ENCODE results near the gene SPDYE3.
"Not testable (repeated sequence)": the region's sequence is repeated elsewhere in the genome, so short reads cannot be mapped to it uniquely, and the experiment has no call there.

The SPDYE3 gene

GRCh38 chr7:100352230-100352781, 44.8 kb downstream of the SPDYE3 start:
- DNase-seq (ENCODE audit: low spot score): not testable (repeated sequence)

GRCh38 chr7:100352984-100353684, 45.6 kb downstream of the SPDYE3 start:
- DNase-seq (ENCODE audit: low spot score): no peak

GRCh38 chr7:100353685-100354330, 46.3 kb downstream of the SPDYE3 start:
- DNase-seq (ENCODE audit: low spot score): no peak

- DNase-seq (ENCODE audit: low spot score): no peak
These were observed 49.0 kb downstream of the SPDYE3 start for GRCh38 chr7:100356416-100357068.

- no peak for DNase-seq (ENCODE audit: low spot score)
These were observed 49.6 kb downstream of the SPDYE3 start for GRCh38 chr7:100357131-100357561.

- DNase-seq (ENCODE audit: low spot score): no peak
These were observed 50.7 kb downstream of the SPDYE3 start, which contains the start of gene PILRB for GRCh38 chr7:100358027-100358856. TSS of gene PILRB (plus strand) at chr7:100358117. CDS start at chr7:100358303, 186 bp downstream.

- no peak for DNase-seq (ENCODE audit: low spot score)
These were observed 51.3 kb downstream of the SPDYE3 start for GRCh38 chr7:100358857-100359212.

- DNase-seq (ENCODE audit: low spot score): no peak
These were observed 52.8 kb downstream of the SPDYE3 start for GRCh38 chr7:100360135-100360854.

DNA sequence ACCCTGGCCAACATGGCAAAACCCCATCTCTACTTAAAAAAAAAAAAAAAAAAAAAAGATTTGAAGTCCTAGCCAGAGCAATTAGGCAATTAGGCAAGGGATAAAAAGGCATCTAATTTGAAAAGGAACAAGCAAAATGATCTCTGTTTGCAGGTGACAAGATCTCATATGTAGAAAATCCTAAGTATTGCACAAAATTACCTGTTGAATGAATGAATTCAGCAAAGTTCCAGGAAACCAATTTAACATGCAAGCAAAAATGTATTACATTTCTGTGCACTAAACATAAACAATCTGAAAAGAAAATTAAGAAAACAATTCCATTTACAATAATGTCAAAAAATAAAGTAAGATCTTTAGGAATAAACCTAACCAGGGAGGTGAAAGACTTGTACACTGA, 55.6 kb downstream of the SPDYE3 start:
- no peak for DNase-seq (ENCODE audit: low spot score)

DNA sequence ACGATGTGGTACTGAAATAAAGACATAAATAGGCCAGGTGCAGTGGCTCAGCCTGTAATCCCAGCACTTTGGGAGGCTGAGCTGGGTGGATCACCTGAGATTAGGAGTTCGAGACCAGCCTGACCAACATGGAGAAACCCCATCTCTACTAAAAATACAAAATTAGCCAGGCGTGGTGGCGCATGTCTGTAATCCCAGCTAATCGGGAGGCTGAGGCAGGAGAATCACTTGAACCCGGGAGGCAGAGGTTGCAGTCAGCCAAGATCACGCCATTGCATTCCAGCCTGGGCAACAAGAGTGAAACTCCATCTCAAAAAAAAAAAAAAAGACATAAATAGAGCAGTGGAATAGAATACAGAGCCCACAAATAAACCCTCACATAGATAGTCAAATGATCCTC, 56.3 kb downstream of the SPDYE3 start:
- DNase-seq (ENCODE audit: low spot score): not testable (repeated sequence)

GRCh38 chr7:100364480-100364879, 57.0 kb downstream of the SPDYE3 start:
- no peak for DNase-seq (ENCODE audit: low spot score)

DNA sequence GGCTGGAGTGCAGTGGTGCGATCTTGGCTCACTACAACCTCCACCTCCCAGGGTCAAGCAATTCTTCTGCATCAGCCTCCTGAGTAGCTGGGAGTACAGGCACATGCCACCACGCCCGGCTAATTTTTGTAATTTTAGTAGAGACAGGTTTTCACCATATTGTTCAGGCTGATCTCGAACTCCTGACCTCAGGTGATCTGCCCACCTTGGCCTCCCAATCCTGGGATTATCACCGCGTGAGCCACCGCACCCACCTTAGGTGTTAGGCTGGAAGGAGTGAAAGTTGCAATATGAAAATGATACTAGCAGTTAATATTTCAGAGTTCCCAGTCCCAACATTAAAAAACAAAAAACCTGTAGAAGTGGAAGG, 58.5 kb downstream of the SPDYE3 start:
- not testable (repeated sequence) for DNase-seq (ENCODE audit: low spot score)

GRCh38 chr7:100366411-100367250, 59.1 kb downstream of the SPDYE3 start:
- no peak for DNase-seq (ENCODE audit: low spot score)

- no peak for DNase-seq (ENCODE audit: low spot score)
These were observed 59.7 kb downstream of the SPDYE3 start for GRCh38 chr7:100367251-100367620.

- no peak for DNase-seq (ENCODE audit: low spot score)
These were observed 60.4 kb downstream of the SPDYE3 start for GRCh38 chr7:100367676-100368613.

DNA sequence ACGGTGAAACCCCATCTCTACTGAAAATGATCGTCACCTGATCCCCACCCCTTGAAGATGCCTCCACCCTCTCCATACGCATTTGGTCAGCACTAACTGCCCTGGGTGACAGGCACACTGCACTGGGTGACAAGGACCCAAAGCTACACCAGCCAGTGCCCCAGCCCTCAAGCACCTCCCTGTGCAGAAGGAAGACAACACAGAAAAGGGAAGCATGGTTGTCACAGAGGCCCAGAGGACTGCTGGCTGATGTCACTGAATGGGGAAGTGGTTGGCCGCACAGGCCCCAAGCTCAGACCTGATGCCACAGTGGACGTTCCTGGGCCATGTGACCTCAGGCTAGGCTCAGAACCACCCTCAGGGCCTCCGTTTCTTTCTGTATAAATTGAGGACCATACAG, 61.6 kb downstream of the SPDYE3 start:
- no peak for DNase-seq (ENCODE audit: low spot score)

DNA sequence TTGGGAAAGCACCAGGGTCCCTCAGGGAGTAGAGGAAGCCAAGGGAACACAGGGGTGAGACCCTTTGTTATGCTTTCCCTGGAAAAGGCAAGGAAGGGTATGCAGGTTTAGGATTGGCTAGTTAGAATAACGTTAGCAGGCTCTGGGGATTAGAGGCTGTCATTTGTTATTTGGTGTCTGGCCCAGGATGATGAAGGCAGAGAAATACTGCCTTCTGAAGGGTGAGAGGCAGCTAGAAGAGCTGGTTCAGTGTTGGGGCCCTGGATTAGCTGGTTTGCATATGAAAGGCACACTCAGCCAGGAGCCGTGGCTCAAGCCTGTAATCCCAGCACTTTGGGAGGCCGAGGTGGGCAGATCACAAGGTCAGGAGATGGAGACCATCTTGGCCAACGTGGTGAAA, 62.8 kb downstream of the SPDYE3 start:
- DNase-seq (ENCODE audit: low spot score): no peak

- no peak for DNase-seq (ENCODE audit: low spot score)
These were observed 63.2 kb downstream of the SPDYE3 start for GRCh38 chr7:100370746-100371145.

DNA sequence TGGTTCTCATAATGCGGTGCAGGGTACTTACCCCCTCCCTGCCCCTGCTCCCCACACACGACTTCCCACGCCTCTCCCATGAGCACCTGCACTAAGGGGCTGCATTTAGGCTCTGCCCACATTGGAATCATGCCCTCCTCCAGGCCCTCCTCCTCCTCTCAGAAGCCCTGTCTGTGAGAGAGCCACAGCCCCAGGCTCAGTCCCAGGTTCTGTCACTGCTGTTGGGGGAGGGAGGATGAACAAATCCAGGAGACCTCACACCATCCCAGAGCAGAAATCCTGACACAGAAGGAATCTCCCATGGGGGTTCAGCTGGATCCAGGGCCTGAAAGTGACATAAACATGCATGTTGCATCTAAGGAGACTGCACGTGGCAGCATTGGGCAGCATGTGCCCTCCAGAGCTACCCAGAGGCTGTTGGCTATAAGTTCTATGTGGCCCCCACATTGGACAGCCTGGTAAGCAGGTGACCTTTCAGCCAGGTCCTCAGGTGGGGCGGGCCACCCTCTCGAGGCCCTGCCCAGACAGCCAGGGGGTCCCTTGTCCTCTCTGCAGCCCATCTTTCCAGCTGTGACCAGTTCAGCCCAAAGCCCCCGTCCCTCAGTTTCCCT, 64.2 kb downstream of the SPDYE3 start:
- DNase-seq (ENCODE audit: low spot score): no peak
